T-cell (primary cell): ENCODE data around the gene PCNX4. TPM values are rescaled to one million over a fixed set of nuclear protein-coding genes. Genes with fewer than 3 reads are reported as not detected.

ENCODE experiments used
- total RNA-seq, 35 experiments: library from RNA in 6 of 35; stranded (reverse) in 6 of 35; fragments of 120-200 nt in 1 of 35; gene quantifications; one replicate each; pipeline versions ENCODE4 v1.2.1 to v1.2.4 and lab custom pipeline; 2013 to 2026

PCNX4 gene
- total RNA-seq, 5 donors from 2014 or later (not counting 1 experiment from before 2014, with no cell fraction given) = 36.4 to 50.4 (median 47.4) TPM

Other genes starting within 250 kb of the PCNX4 start
- gene RTN1, start 221.1 kb upstream of the PCNX4 start, total RNA-seq = under 1 TPM in 1 of 5 donors, not detected in 4; 0.25 TPM
- gene LRRC9, start 171.8 kb upstream of the PCNX4 start, total RNA-seq = not detected
- gene DHRS7, start 73.5 kb downstream of the PCNX4 start, total RNA-seq = 10 to 100 TPM; 37.1 to 66.9 (median 54.0) TPM
- gene PPM1A, start 157.3 kb downstream of the PCNX4 start, total RNA-seq = 10 to 100 TPM; 42.8 to 71.6 (median 46.1) TPM